Measurements from ENCODE around the gene TM4SF20.

TM4SF20 gene

DNA sequence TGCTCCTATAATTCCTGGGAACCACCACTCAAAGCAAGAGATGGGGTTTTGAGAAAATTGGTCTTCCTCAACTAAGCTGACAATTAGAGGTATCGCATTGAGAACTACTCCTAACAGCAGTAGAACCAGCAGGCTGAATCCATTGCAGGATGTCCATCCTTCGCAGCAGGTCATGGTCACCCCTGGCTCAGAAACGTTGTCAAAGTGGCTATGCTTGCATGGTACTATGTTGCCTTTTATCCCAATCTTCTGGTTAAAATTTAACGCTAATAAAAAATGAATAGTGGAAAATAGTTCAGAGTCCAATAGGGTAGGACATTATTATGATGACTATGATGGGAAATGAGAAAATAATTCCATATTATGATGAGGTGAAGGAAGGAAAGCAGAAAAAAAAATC is at the start of gene TM4SF20:
Gene TM4SF20 (minus strand): TSS at position 212 of the 400 bp plus-strand sequence. CDS start 38 bp downstream, at position 174.
- DNase-seq: no peak

DNA sequence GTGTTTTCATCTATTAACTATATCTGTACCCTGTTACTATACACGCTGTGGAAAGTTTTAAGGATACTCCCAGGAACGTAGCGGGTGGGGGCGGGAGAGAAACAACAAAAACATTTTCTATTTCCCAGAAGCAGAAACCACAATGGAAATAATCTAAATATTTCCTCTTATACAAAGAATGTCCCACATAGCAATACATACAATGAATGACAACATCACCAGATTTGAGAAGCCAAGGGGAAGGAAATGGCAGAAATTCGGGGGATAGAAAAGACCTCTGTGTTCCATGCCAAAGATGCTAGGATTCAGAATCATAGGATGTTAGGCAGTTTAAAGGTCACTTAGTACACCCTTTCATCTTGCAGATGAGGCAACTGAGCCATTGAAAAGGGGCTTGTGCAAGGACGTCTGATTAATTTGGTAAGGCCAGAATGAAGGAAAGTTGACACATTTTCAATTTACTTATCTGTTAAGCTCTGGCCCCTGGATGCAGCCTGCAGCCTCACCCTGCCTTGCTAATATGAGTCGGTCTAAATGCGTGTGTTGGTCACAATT is 49.7 kb upstream of the TM4SF20 start:
- DNase-seq: no peak

GRCh38 chr2:227423656-227424499 is 44.8 kb upstream of the TM4SF20 start:
- DNase-seq: no peak

DNA sequence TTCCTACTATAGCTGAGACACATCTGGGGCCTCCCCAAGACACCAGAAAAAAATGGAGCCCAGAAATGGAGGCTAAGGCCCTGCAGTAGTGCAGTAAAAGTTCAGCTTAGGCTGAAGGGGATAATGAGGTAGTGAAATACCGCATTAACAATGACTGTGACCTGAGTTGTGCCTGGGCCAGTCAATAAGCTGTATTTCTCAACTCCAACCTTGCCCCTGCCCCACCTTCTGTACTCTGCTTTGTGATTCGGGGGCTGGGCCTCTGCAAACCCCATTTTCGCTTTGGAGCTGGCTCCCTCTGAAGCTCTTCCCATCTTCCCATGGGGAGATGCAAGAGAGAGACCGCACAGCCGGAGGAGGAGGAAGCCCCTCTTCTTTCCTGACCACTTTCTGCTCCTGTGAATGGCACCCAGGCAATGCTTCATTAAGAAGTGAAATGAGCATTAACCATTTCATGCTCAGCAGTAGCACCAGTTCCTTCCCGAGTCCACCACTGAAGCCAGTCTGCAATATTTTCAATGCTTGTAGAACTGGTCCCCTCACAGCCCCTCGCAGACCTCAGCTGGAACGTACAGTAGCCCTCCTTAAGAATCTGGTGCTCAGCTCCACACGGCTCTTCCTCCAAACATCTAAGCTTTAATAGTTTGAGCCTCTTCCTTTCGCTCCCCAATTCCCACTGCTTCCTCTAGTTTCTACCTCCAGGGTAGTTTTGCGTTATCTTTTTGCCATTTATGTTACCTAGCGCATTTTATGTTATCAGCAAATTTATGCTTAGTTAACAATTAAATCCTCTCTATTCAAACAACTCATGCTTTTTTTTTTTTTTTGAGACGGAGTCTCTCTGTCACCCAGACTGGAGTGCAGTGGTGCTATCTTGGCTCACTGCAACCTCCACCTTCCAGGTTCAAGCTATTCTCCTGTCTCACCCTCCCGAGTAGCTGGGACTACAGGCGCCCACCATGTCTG is 41.3 kb upstream of the TM4SF20 start:
- no peak for DNase-seq

DNA sequence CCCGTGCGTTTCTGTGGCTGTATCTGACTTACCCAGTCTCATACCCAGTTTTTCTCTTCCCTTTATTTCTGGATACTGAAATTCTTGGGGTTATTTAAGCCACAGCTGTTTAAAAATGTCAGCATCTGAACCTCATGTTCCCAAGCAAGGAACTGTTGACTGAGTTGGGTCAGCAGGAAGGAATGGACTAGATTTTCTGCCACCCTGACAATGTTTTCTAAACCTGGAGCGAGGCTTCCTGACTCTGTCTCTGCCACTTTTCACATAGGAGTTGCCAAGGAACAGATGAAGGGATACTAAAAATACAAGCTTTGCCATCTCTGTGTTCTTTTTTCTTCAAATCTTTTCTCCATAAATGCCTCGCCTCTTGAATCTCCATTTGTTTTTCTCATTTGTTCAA is 37.6 kb upstream of the TM4SF20 start:
- no peak for DNase-seq

DNA sequence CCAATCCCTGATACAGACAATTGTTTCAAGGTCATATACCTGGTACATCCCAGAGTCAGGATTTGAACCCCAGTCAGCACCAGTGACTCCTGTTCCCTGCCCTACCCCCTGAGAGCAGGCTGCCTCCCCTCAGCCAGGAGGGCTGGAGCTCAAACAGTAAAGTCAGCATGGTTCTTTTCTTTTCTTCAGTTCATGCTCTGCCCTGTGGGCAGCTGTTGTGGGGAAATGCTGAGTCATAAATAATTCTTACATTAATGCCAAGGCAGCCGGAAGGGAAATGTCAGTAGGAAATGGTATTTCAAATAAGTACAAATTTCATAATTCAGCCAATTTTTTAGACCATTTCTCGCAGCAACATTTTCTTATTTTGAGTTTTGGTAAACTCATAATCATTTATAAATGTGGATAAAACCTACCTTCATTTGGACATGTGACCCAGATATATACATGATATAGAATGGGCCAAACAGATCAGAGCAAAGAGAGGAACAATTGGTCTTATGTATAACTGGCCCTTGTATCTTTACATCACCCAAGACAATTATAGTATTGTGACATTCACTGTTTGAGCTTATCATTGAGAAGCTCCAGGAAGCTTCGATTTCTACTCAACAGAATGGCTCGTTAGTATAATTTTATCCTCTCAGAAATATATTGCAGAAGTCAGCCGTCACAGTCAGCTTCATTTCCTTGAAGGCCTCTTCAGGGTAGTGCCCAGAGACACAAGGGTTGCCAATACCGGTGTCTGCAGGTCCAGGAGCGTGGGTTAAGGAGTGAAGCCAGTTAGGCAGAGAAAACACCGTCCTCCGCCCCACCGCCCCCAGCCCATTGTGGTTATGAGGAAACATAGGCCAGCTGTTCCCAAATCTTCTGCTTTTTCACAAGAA is 36.7 kb upstream of the TM4SF20 start:
- peak; percentile 76 for DNase-seq

GRCh38 chr2:227414846-227415245 is 35.7 kb upstream of the TM4SF20 start:
- DNase-seq: no peak

GRCh38 chr2:227413371-227413770 is 34.3 kb upstream of the TM4SF20 start:
- DNase-seq: no peak

GRCh38 chr2:227412877-227413276 is 33.8 kb upstream of the TM4SF20 start:
- no peak for DNase-seq

DNA sequence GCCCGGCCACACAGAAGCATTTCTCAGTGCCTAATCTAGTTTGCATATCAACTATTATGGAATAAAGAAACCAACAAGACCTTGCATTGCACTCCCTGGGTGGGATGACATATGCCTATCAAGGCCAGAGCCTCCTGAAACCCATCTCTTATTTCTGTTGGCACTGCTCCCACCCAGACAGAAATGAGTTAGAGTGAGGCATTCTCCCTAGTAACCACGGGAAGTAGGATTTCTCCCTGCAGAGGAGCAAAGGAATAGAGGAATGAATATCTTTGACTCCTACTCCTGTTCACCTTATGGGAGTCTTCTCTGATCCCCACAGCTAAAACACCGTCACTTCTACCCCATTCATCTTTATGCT is 32.9 kb upstream of the TM4SF20 start:
- no peak for DNase-seq

GRCh38 chr2:227411320-227411989 is 32.3 kb upstream of the TM4SF20 start:
- DNase-seq: no peak

DNA sequence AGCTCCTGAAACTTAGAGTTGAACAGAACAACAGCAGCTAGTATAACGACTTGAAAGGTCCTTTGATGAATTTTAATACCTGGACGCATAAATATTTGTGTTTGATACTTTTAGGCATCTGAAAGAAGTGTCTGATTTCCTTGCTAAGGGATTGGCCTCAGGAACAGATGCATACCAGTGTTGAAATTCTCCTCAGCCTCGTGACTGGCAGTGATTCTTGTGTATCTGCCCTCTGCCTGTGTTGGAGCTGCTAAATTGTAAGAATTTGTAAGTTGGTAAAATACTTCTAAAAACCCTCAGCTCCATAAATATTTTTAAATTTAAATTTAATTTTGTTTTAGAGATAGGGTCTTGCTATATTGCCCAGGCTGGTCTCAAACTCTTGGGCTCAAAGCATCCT is 31.1 kb upstream of the TM4SF20 start:
- DNase-seq: no peak

GRCh38 chr2:227407591-227408151 is 28.6 kb upstream of the TM4SF20 start:
- DNase-seq: peak; percentile 89

- peak; percentile 91 for DNase-seq
Observed at GRCh38 chr2:227406177-227407031, 27.3 kb upstream of the TM4SF20 start.

- no peak for DNase-seq
Observed at GRCh38 chr2:227404585-227405271, 25.6 kb upstream of the TM4SF20 start.

- DNase-seq: no peak
Observed at GRCh38 chr2:227402959-227403358, 23.9 kb upstream of the TM4SF20 start.

DNA sequence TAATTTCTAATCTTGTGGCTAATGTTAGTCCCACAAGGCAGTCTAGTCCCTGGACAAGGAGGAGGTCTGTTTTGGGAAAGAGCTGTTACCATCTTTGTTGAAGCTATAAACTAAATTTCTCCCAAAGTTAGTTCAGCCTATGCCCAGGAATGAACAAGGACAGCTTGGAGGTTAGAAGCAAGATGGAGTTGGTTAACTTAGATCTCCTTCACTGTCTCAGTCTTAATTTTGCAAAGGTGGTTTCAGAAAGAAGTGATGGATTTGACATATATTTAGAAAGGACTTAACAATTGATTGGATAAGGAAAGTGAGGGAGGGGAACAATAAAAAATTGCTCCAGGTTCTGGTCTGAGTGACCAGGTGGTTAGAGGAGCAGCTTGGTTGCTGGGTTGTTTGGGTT is 23.2 kb upstream of the TM4SF20 start:
- DNase-seq: no peak

GRCh38 chr2:227401550-227401949 is 22.4 kb upstream of the TM4SF20 start:
- DNase-seq: no peak
